M059J (cell line): ENCODE data around the gene CHAF1B. TPM values are rescaled to one million over a fixed set of nuclear protein-coding genes. Genes with fewer than 3 reads are reported as not detected.
"Not testable (repeated sequence)": the region's sequence is repeated elsewhere in the genome, so short reads cannot be mapped to it uniquely, and the experiment has no call there.

Source experiments
- DNase-seq: peaks from one replicate; pipeline ENCODE4 v3.0.0-alpha.2; 2012; ENCODE audit warnings: low read depth
- total RNA-seq: library from RNA; depleted of rRNA; stranded (reverse); fragments of >200 nt; shearing (Covaris generic); gene quantifications from 2 replicates; pipeline ENCODE4 v1.2.3, GENCODE V29; 2014; rRNA removed

The CHAF1B gene
- total RNA-seq, result 14.4 and 21.4 TPM in 2 replicates

- DNase-seq, result peak; percentile 74
Measured at GRCh38 chr21:36385233-36386030, at the start of gene CHAF1B. Gene CHAF1B (plus strand): TSS chr21:36385392. CDS start chr21:36386137, 745 bp downstream.

GRCh38 chr21:36337099-36337509 is 48.1 kb upstream of the CHAF1B start:
- peak; percentile 36 for DNase-seq

DNA sequence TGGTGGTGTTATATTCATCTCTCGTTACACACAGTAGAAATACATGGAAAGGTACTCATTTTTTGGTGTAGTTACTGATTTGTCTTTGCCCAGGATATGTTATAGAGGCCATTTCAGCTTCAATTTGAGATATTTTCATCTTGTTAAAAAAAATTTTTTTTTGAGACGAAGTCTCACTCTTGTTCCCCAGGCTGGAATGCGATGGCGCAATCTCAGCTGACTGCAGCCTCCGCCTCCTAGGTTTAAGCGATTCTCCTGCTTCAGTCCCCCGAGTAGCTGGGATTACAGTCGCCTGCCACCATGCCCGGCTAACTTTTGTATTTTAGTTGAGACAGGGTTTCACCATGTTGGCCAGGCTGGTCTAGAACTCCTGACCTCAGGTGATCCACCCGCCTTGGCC is 46.2 kb upstream of the CHAF1B start:
- DNase-seq, result no peak

DNA sequence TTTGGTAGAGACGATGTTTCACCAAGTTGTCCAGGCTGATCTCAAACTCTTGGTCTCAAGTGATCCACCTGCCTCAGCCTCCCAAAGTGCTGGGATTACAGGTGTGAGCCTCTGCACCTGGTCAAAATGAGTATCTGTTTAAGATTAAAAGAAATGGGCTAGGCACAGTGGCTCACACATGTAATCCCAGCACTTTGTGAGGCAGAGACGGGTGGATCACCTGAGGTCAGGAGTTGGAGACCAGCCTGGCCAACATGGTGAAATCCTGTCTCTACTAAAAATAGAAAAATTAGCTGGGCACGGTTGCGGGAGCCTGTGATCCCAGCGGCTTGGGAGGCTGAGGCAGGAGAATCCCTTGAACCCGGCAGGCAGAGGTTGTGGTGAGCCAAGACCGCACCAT is 42.6 kb upstream of the CHAF1B start:
- DNase-seq, result not testable (repeated sequence)

DNA sequence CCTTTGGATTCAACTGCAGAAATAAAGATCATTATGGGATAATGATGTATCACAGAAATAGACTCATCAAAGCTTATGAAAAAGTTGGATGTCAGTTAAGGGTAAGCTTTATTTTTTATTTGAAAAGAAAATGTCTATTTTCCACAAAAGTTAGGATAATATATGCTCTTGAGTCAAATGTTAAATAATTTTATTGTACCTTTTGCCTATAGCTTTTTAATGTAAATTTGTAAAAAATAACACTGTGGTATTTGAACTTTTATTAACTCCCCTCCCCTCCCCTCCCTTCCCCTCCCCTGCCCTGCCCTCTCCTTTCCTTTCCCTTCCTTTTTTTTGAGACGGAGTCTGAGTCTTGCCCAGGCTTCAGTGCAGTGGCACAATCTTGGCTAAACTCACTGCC is 40.3 kb upstream of the CHAF1B start:
- no peak for DNase-seq

- peak; percentile 26 for DNase-seq
Measured at GRCh38 chr21:36347278-36347961, 37.8 kb upstream of the CHAF1B start.

DNA sequence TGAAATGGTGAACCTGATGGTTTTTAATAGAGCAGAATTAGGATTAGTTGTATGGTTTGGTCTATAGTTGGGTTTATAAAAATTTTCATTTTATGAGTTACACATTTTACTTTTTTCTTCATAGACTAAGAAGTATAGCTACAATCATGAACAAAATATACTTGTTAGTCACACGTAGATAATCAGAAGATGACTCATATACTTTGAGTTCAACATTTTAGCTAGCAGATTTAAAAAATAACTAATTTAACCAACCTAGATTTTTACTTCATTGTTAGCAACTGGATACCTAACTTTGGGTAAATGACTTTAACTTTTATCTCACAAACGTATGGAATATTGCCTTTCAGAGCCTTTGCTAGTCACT is 37.2 kb upstream of the CHAF1B start:
- peak; percentile 29 for DNase-seq

- no peak for DNase-seq
Measured at GRCh38 chr21:36349315-36349714, 35.9 kb upstream of the CHAF1B start.

GRCh38 chr21:36350282-36350910 is 34.8 kb upstream of the CHAF1B start:
- peak; percentile 66 for DNase-seq

DNA sequence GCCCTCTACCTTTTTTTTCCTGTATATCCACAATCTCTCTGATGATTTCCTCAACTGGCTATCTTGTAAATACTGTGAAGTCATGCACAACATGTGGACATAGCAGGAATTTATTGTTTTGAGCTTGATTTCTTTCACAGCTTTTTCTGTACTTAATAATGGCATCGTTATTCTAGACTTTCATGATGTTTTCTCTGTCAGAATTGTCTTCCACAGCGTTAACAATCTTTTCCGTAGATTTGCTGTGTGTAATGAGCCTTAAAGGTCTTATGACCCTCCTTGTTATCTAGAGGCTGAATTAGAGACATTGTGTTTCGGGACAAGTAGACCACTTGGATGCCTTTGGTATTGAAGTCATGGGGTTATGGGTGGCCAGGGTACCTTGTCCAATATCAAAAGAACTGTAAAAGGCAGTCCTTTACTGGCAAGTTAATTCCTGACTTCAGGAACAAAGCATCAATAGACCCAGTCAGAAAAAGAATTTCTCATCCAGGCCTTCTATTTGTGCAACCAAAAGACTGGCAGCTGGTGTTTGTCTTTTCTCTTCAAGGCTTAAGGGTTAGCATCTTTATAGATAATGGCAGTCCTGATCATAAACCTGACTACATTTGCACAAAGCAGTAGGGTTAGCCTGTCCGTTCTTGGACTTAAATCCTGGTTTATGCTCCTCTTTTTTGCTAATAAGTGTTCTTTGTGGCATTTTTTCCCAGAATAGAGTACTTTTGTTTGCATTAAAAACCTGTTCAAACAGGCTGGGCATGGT is 30.1 kb upstream of the CHAF1B start:
- DNase-seq, result no peak

GRCh38 chr21:36355868-36356267 is 29.3 kb upstream of the CHAF1B start:
- DNase-seq, result no peak

GRCh38 chr21:36359185-36359584 is 26.0 kb upstream of the CHAF1B start:
- DNase-seq, result no peak

DNA sequence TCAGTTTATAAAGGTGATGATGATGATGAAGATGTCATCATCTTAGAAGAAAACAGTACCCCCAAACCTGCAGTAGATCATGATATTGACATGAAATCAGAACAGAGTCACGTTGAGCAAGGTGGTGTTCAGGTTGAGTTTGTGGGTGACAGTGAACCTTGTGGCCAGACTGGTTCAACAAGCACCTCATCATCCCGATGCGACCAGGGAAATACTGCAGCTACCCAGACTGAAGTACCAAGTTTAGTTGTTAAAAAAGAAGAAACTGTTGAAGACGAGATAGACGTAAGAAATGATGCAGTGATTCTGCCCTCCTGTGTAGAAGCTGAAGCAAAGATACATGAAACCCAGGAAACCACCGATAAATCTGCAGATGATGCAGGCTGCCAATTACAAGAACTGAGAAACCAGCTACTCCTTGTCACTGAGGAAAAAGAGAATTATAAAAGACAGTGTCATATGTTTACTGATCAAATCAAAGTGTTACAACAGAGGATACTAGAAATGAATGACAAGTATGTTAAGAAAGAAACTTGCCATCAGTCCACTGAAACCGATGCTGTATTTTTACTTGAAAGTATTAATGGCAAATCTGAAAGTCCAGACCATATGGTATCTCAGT is 16.0 kb upstream of the CHAF1B start:
- no peak for DNase-seq

GRCh38 chr21:36375994-36376393 is 9.2 kb upstream of the CHAF1B start:
- no peak for DNase-seq

GRCh38 chr21:36377391-36377842 is 7.8 kb upstream of the CHAF1B start:
- no peak for DNase-seq

DNA sequence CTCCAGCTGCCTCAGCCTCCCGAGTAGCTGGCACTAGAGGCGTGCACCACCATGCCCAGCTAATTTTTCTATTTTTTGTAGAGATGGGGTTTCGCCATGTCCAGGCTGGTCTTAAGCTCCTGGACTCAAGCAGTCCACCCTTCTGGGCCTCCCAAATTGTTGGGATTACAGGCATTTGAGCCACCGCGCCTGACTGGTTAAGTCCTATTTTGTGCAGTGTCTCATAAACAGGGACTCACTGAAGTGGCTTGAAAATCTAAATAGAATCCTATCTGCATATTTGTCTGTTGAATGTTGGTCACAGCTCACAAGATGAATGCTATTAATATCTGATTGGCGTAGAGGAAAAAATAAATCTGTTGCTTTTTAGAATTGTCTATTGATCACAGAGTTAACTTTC is 5.9 kb upstream of the CHAF1B start:
- no peak for DNase-seq

GRCh38 chr21:36381841-36382589 is 3.2 kb upstream of the CHAF1B start:
- peak; percentile 38 for DNase-seq

DNA sequence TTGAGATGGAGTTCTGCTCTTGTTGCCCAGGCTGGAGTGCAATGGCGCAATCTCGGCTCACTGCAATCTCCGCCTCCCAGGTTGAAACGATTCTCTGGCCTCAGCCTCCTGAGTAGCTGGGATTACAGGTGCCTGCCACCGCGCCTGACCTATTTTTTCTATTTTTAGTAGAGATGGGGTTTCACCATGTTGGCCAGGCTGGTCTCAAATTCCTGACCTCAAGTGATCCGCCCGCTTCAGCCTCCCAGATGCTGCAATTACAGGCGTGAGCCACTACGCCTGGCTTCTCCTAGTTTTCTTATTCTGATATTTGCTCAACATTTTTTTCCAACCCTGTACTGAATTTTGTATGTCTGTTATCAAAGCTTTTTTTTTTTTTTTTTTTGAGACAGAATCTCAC is 2.5 kb upstream of the CHAF1B start:
- DNase-seq, result not testable (repeated sequence)

GRCh38 chr21:36384885-36385232 is 333 bp upstream of the CHAF1B start:
- no peak for DNase-seq

DNA sequence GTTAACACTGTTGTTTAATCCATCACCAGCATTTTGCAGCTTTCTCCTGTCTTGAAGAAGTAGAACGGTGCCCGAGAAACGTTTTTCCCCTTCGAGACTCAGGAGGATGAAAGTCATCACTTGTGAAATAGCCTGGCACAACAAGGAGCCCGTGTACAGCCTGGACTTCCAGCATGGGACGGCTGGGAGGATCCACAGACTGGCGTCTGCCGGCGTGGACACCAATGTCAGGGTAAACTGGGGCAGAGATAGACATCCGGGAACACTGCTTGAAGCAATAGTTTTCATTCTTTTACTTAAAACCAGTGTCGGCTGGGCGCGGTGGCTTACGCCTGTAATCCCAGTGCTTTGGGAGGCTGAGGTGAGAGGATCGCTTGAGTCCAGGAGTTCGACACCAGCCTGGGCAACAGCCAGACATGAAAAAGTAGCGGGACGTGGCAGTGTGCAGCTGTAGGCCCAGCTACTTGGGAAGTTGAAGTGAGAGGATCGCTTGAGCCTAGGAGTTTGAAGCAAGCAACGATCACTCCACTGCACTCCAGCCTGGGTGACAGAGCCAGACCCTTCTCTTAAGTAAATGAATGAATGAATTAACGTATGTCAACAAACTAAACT is 945 bp downstream of the CHAF1B start:
- no peak for DNase-seq
